GM18499 (cell line): ENCODE measurements around the gene RALGAPA1.
A peak's percentile ranks its signal among the peaks of the same experiment; 100 is the strongest.
"Not testable (repeated sequence)": the region's sequence is repeated elsewhere in the genome, so short reads cannot be mapped to it uniquely, and the experiment has no call there.

ENCODE experiments used
- ATAC-seq: cut with Tn5 transposase; IDR thresholded peaks from one replicate; pipeline ENCODE4 v1.9.1; 2021; ENCODE audit warnings: moderate number of reproducible peaks; ENCODE audit not compliant: insufficient read depth, unreplicated experiment

Gene RALGAPA1

GRCh38 chr14:35822501-35822900 is 13.4 kb upstream of the RALGAPA1 start:
- ATAC-seq: no peak

- no peak for ATAC-seq
These were observed 12.7 kb upstream of the RALGAPA1 start for GRCh38 chr14:35821564-35822411.

GRCh38 chr14:35819591-35820540 is 10.8 kb upstream of the RALGAPA1 start:
- no peak for ATAC-seq

- no peak for ATAC-seq
These were observed 9.4 kb upstream of the RALGAPA1 start for GRCh38 chr14:35818346-35819115.

GRCh38 chr14:35814371-35815005 is 5.4 kb upstream of the RALGAPA1 start:
- peak; percentile 51 for ATAC-seq

- ATAC-seq: no peak
These were observed 1.9 kb upstream of the RALGAPA1 start for GRCh38 chr14:35810963-35811362.

GRCh38 chr14:35809597-35809996 is 502 bp upstream of the RALGAPA1 start:
- ATAC-seq: no peak

- ATAC-seq: no peak
These were observed 938 bp downstream of the RALGAPA1 start for GRCh38 chr14:35808076-35808637.

- no peak for ATAC-seq
These were observed 1.7 kb downstream of the RALGAPA1 start for GRCh38 chr14:35807131-35807961.

- ATAC-seq: no peak
These were observed 2.8 kb downstream of the RALGAPA1 start for GRCh38 chr14:35806006-35806907.

GRCh38 chr14:35797796-35798195 is 11.3 kb downstream of the RALGAPA1 start:
- ATAC-seq: no peak

- ATAC-seq: no peak
These were observed 19.4 kb downstream of the RALGAPA1 start for GRCh38 chr14:35789651-35790050.

GRCh38 chr14:35786856-35787255 is 22.2 kb downstream of the RALGAPA1 start:
- no peak for ATAC-seq

GRCh38 chr14:35783699-35784098 is 25.4 kb downstream of the RALGAPA1 start:
- no peak for ATAC-seq

- ATAC-seq: no peak
These were observed 29.7 kb downstream of the RALGAPA1 start for GRCh38 chr14:35779368-35779767.

GRCh38 chr14:35777550-35777949 is 31.5 kb downstream of the RALGAPA1 start:
- not testable (repeated sequence) for ATAC-seq

GRCh38 chr14:35776823-35777222 is 32.3 kb downstream of the RALGAPA1 start:
- ATAC-seq: no peak

- ATAC-seq: not testable (repeated sequence)
These were observed 33.0 kb downstream of the RALGAPA1 start for GRCh38 chr14:35776085-35776484.
